ENCODE measurements around the gene FADS2. TPM values are rescaled to one million over a fixed set of nuclear protein-coding genes. Genes with fewer than 3 reads are reported as not detected.

The FADS2 gene
- total RNA-seq, 6 experiments from 2014 or later: 56.0 to 105 (median 81.1) TPM

DNA sequence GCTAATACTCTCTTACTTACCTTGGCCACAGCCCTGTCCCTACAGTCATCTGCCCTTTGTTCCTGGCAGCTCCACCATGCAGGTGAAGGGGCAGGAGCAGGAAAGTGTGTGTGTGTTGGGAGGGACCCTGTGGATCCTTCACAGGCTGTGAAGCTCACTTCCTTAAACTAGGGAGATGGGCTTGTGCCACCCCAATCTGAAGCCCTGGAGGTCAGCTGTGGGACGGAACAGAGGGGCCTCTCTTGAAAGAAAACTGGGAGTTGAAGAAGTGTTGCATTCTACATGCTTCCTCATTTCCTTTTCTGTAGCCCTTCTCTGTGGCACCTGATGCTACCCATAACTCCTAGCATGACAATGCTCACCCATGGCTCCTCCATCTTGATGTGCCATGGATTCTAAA is 23.0 kb upstream of the FADS2 start:
- no peak for TF ChIP-seq CTCF (IDR thresholded peaks at IDR 0.05)
- no peak for DNase-seq
- no peak overlapping the region for H3K27ac Mint-ChIP-seq
- no peak overlapping the region for H3K4me3 Mint-ChIP-seq
- H3K9me3 Mint-ChIP-seq: no peaks in the 10 kb centered on the region
- H3K36me3 Mint-ChIP-seq (ENCODE audit: low read depth): peaks cover 5% of the 10 kb centered on the region
- peaks cover 2% of the 10 kb centered on the region for H3K27me3 Mint-ChIP-seq (ENCODE audit: insufficient read depth)
- peaks cover 6% of the 10 kb centered on the region for H3K4me1 Mint-ChIP-seq (ENCODE audit: low read depth)

DNA sequence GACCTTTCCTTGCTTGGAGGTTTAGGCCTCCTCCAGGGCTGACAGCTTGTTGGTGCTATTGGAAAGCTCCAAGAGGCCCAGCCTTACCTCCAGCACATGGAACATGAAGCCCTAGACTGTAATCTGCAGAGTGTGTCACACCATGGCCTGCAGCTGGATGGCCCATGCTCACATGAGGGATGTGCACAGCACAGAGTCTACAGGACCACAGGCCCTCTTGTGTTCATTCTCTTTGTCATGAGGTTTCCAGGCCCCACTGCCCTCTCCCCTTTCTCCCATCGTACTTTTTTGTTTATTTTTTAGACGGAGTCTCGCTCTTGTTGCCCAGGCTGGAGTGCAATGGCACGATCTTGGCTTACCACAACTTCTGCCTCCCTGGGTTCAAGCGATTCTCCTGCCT is 21.3 kb upstream of the FADS2 start:
- TF ChIP-seq CTCF (IDR thresholded peaks at IDR 0.05): no peak
- H3K27me3 Mint-ChIP-seq (ENCODE audit: insufficient read depth): peaks cover 2% of the 10 kb centered on the region
- H3K4me1 Mint-ChIP-seq (ENCODE audit: low read depth): no peaks in the 10 kb centered on the region
- DNase-seq: no peak
- H3K9me3 Mint-ChIP-seq: no peaks in the 10 kb centered on the region
- H3K27ac Mint-ChIP-seq: no peak overlapping the region
- H3K36me3 Mint-ChIP-seq (ENCODE audit: low read depth): peaks cover 2% of the 10 kb centered on the region; the same call in 1 of the 2 replicates
- H3K4me3 Mint-ChIP-seq: no peak overlapping the region

DNA sequence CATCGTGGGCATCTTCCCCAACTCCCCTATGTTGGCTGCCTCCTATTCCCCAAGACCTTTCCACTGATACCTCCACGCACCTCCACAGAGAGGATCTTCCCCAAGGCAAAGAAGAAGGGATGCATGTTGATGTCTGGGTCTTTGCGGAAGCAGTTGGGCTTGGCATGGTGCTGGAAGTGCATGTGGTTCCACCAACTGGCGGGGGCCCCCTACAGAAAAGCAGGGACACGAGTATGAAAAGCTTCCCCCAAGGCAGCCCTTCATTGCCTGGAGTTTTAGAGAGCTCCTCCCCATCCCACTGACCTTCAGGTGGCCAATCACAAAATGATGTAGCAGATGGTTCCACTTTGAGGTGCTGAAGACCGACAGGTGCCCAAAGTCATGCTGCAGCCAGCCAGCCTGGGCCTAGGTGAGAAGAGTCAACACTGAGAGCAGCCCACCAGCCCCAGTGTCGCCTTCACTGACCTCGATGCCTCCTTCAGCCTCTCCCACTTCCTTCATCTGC is 17.4 kb upstream of the FADS2 start:
- no peak overlapping the region for H3K27ac Mint-ChIP-seq
- TF ChIP-seq CTCF (IDR thresholded peaks at IDR 0.05): no peak
- peaks cover 2% of the 10 kb centered on the region; the same call in 1 of the 2 replicates for H3K27me3 Mint-ChIP-seq (ENCODE audit: insufficient read depth)
- no peak overlapping the region for H3K4me3 Mint-ChIP-seq
- no peaks in the 10 kb centered on the region; the same call in 1 of the 2 replicates for H3K9me3 Mint-ChIP-seq
- peaks cover 24% of the 10 kb centered on the region for H3K36me3 Mint-ChIP-seq (ENCODE audit: low read depth)
- no peak for DNase-seq
- H3K4me1 Mint-ChIP-seq (ENCODE audit: low read depth): peaks cover 12% of the 10 kb centered on the region

GRCh38 chr11:61811831-61812230 is 16.3 kb upstream of the FADS2 start:
- H3K4me3 Mint-ChIP-seq: no peak overlapping the region
- no peak overlapping the region for H3K27ac Mint-ChIP-seq
- H3K9me3 Mint-ChIP-seq: no peaks in the 10 kb centered on the region; the same call in 1 of the 2 replicates
- H3K4me1 Mint-ChIP-seq (ENCODE audit: low read depth): peaks cover 12% of the 10 kb centered on the region
- H3K27me3 Mint-ChIP-seq (ENCODE audit: insufficient read depth): peaks cover 4% of the 10 kb centered on the region; the same call in 1 of the 2 replicates
- peaks cover 24% of the 10 kb centered on the region for H3K36me3 Mint-ChIP-seq (ENCODE audit: low read depth)
- TF ChIP-seq CTCF (IDR thresholded peaks at IDR 0.05): no peak
- DNase-seq: no peak

- H3K27ac Mint-ChIP-seq: no peak overlapping the region
- DNase-seq: no peak
- no peak overlapping the region for H3K4me3 Mint-ChIP-seq
Measured at GRCh38 chr11:61812736-61813411, 15.2 kb upstream of the FADS2 start.

More at GRCh38 chr11:61812736-61813411, 15.2 kb upstream of the FADS2 start:
- no peak for TF ChIP-seq CTCF (IDR thresholded peaks at IDR 0.05)
- Mint-ChIP-seq H3K9me3 (no peaks in the 10 kb centered on the region; the same call in 1 of the 2 replicates), H3K36me3 (ENCODE audit: low read depth) (peaks cover 24% of the 10 kb centered on the region), H3K27me3 (ENCODE audit: insufficient read depth) (peaks cover 6% of the 10 kb centered on the region), H3K4me1 (ENCODE audit: low read depth) (peaks cover 19% of the 10 kb centered on the region)
